Measurements from ENCODE around the gene RPS19BP1.

Gene RPS19BP1, protein sequence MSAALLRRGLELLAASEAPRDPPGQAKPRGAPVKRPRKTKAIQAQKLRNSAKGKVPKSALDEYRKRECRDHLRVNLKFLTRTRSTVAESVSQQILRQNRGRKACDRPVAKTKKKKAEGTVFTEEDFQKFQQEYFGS

DNA sequence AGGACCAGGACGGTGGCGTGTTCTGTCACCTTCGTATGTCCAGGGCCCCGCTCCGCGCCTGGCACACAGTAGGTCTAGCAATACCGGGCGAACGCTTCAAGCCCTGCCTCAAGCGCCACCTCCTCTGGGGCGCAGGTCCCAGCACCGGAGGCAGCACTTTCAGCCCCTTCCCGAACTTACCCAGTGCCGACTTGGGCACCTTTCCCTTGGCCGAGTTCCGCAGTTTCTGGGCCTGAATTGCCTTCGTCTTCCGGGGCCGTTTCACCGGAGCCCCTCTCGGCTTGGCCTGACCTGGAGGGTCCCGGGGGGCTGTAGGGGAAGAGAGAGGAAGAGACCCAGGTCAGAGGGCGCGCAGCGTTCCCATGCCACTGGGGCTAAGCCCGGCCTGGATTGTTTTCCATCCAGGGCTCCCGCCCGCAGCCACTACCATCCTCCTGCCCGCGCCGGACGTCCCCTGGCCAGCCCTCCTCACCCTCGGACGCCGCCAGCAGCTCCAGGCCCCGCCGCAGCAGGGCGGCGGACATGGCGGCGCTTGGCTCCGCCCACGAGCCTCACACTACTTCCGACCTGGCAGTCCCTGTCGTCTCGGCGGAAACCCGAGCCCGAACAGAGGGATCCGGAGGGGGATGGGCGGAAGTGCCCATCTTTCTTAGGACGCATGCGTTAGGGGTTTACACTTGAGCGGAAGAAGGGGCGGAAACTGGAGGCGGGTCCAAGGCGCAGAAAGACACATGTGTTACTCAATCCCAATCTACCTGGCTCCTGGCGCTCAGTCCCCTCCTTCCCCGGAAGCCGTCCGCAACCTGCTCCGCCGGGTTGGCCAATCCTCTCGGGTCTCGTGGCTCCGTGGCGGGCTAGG, at the start of gene RPS19BP1:
Gene RPS19BP1 (minus strand): TSS at position 534 of the 859 bp plus-strand sequence. CDS start 10 bp downstream, at position 524.
- DNase-seq = peak; percentile 99

DNA sequence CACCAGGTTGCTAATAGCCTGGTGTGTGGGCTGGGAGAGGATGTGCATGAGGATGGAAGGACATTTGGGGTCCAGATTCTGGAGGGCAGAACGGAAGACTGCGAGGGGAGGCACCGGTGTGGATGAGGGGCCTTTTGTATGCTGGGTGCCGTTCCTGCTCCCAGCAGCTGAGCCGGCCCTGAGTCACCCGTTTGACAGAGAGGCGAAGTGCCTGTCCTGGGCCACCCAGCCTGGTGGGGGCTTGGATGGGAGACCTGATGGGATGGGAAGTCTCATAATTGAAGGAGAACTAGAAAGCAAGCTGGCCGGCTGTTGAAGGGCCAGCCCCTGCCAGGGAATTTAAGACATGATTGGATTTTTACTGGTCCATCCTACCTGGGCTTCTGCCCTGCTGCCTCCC, 48.8 kb upstream of the RPS19BP1 start:
- DNase-seq = no peak

DNA sequence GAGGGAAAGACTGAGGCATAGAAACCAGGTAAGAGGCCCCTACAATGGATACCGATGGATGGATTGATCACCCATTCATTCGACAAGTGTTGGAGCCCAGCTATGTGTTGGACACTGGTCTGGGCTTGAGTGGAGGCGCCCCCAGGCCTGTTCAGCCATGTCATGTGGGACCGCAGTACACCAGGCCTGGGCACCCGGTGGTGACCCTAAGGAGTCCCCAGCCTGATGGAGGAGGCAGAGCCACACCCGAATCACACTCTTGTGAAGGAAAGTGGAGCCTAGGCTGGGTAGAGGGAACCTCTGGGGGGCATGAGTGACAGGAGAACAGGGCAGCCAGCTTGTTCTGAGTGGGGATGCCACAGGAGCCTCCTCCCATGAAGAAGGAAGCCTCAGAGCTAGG, 48.2 kb upstream of the RPS19BP1 start:
- DNase-seq = no peak

DNA sequence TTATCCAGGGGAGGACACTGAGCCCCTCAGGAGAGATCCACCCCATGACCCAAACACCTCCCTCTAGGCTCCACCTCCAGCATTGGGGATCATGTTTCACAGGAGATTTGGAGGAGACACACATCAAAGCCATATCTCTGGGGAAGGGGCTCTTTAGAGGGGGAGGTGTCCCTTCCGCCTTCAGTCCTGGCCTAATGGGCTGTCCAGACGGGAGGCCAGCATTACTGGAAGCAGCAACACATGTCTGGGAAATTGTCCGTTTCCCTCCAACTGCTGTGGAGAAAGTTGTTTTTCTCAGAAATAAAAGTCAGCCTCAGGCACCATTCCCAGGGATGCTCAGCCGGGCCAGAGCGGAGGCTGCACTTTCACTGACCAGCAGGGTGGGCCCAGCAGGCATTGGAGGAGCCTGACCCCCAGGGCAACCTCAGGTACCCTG, 47.5 kb upstream of the RPS19BP1 start:
- DNase-seq = no peak

DNA sequence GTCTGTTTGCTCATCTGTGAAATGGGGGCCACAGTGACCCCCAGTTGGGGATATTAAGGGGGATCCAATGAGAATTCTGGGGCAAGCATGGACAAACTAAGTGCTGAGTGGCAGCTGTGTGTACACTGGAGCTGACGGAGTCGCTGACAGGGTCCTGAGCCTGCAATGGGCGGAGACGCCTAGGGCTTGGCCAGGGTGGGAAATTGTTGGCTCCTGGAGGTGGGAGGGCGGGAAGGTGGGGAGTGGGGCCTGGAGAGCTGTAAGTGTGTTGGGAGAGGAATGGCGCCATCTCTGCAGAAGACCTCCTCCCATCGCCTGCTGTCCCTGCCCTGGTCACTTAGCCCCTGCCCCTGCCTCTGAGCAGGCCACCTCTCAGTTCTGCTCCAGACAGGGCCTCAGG, 45.4 kb upstream of the RPS19BP1 start:
- no peak for DNase-seq

DNA sequence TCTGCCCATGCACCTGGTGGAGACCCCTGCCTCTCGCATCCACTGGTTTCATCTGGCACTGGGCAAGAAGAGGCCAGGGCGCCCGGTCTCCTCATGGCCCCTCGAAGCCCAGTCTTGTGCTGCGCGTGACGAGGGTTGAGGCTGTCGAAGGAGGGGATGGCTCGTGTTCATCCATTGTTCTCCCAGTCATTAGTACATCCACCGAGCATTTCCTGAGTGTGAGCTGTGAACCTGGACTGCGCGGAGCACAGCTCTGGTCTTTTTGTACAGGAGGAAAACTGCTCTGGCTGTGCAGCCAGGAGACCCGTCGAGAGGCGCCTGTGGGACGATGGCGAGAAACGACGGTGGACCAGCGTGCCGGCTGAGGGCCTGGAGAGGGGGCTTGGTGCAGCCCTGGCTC, 44.8 kb upstream of the RPS19BP1 start:
- DNase-seq = no peak

DNA sequence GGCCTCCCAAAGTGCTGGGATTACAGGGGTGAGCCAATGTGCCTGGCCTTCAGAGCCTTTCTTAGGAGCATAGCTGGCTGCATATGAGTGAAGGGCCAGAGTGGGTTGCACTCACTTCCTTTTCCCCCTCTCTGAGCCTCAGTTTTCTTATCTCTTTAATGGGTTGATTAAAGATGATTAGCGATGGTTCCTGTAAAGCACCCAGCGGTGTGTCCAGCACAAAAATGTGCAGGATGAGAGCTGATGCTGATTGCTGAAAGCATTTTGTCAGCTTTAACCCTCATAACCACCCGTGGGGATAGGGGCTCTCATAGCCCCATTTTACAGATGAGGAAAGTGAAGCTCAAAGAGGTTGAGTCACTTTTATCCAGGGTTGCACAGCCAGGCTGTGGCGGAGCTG, 43.5 kb upstream of the RPS19BP1 start:
- DNase-seq = no peak

DNA sequence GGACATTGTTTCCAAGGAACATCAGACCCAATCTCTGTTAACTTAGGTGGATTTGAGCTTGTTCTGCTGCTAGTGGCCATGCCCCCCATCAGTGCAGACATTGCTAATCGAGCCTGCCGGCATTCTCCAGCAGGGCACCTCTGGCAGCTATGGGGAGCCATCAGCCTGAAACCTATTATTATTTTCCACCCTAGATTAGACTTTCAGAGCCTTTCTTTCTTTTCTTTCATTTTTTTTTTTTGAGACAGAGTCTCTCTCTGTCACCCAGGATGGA, 42.9 kb upstream of the RPS19BP1 start:
- DNase-seq = no peak

DNA sequence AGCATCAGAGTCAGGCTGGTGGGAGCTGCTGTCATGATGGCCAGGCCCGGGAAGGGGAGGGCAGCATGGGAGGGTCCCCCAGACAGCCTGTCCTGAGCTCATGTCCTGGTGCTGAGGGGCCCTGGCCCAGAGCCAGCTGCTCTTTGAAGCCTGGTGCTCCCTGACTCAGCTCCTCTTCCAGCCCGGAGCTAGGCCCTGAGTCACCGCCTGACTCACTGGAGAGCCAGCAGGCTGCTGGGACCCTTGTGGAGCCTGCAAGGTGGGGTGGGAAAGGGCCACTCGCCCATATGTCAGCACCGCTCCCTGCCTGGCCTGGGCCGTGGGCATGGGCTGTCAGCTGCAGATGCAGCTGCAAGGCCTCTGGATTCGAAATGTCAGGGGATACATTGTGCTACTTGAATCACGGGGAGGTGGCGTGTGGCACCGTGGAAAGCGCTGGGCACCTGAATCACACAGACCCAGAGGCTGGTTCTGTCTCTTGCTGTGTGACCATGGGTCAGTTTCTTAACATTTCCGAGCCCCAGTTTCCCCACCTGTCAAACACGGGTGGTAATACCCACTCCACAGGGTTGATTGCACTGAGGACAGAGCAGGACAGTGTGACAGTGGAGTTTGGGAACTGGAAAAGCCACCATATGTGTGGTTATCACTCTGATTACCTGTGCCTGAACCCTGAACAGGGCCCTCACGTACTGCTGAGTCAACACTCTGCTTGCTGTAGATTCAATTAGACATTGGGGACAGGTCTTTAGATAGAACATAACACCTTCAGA, 42.4 kb upstream of the RPS19BP1 start:
- no peak for DNase-seq

DNA sequence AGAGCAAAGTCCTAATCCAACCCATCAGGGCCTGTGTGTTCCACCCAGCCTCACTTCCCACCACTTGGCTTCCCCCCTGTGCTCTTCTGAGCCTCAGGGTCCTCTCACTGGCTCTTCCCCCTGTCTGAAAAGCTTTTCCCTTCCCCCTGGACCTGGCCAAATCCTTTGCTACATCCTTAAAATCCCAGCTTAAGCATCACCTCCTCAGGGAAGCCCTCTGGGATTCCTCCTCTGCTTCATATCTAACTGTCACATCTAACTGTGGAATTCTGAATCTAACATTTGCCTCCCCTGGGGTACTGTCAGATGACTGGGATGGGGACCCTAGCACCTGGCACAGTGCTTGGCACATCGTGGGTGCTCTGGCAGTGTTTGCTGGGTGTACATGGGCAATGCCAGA, 39.0 kb upstream of the RPS19BP1 start:
- no peak for DNase-seq

DNA sequence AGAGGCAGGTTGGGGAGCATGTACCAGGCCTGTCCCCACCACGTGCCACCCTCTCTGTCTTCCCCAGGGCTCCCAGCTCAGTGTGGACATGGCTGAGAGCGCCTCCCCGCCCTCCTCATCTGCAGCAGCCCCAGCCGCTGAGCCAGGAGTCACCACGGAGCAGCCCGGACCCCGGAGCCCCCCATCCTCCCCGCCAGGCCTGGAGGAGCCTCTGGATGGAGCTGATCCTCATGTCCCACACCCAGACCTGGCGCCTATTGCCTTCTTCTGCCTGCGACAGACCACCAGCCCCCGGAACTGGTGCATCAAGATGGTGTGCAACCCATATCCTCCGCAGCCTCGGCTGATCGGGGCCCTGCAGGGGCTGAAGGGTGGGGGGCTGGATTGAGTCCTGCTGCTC, 38.1 kb upstream of the RPS19BP1 start, which contains the start of gene CACNA1I:
Gene CACNA1I (plus strand): TSS at position 89 of the 400 bp plus-strand sequence. CDS start 0 bp downstream, at position 89.
- DNase-seq = no peak

DNA sequence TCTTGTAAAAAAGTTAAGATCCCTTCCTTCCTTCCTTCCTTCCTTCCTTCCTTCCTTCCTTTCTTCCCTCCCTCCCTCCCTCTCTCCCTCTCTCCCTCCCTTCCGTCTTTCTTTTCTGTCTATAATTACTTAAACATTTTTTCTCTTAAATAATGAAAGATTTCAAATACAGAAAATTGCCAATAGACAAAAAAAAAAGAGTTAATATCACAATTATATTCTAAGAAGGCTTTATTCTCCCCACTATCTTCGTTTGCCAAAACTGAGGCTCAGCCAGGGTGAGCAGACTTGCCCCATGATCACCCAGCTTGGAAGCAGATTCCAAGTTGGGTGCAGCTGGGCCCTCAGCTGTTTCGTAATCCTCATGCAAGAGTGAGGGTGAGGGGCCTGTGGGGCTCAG, 37.7 kb upstream of the RPS19BP1 start:
- DNase-seq = no peak

DNA sequence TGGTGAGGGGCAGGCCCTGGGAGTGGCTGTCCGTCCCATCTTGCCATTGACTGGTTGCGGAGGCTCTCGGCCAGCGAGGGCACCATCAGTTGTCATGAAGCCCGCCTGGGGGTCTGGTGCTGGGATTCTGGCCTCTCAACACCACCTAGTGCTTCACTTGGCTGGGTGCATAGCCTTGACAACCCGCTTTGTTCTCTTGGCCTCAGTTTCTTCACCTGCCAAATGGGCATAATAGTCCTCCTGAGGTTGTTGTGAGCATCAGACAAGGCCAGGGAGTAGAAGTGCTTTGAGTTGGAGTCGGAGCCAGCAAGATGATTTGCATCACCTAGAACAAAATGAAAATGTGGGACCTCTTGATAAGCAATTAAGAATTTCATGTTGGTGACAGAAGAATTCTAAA, 36.5 kb upstream of the RPS19BP1 start:
- no peak for DNase-seq

DNA sequence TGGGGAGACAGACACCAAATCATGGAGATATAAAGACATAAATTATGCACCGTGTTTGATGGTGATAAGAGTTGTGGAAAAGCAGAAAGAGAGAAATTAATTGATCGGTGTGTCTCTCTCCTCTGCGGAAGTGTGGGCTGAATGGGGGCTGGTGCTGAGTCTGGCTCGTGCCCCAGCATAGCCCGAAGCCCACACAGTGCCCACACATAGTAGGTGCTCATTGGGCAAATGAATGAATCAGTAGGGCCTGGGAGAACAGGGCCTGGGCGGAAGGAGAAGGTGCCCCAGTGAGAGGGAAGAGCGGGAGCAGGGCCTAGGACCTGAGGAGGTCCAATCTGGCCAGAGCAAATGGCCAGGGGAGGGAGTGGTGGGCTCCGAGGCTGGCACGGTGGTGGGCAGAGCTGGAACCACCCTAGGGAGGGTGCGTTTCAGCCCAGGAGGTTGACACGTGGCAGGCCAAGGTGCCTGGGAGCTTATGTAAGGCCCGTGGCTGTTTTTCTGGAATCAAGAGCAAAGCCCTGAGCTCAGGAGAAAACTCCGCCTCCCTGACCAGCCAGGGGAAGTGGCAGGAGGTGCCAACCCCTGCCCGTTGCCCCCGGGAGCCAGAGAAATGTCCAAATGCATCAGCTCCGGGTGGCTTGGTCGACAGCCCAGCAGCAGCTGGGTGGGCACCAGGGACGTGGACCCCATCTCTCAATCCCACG, 35.9 kb upstream of the RPS19BP1 start:
- no peak for DNase-seq

DNA sequence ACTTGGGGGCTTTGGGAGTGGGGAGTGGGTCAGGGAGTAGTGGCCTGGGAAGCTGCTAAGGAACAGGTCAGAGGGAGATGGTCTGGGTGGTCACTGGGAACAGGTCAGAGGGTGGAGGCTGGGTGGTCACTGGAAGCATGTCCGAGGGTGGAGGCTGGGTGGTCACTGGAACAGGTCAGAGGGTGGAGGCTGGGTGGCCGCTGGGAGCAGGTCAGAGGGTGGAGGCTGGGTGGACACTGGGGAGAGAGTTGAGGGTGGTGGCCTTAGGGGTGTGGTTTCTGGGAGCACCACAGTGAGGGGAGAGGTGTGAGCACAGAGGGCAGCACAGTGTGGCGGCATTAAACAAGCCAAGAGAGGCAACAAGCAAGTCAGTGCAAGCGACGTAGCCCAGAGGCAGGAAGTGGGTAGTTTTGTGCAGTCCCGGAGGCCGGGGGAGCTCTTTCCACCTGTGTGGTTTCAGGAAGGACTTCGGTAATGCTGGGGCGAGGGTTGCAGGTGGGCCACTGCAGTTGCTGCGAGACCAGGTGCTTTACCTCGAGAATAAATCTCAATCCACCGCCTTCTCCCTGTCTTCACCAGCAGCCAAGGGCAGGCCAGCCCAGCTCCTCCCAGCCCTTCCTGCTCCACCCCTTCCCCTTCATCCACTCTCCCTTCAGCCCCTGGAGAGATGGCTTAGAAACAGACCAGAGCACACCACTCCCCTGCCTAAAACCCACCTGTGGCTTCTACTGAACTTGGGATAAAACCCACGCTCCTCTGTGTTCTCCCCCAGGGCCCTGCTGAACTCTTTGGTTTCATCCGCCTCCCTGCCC, 34.8 kb upstream of the RPS19BP1 start:
- DNase-seq = peak; percentile 36

DNA sequence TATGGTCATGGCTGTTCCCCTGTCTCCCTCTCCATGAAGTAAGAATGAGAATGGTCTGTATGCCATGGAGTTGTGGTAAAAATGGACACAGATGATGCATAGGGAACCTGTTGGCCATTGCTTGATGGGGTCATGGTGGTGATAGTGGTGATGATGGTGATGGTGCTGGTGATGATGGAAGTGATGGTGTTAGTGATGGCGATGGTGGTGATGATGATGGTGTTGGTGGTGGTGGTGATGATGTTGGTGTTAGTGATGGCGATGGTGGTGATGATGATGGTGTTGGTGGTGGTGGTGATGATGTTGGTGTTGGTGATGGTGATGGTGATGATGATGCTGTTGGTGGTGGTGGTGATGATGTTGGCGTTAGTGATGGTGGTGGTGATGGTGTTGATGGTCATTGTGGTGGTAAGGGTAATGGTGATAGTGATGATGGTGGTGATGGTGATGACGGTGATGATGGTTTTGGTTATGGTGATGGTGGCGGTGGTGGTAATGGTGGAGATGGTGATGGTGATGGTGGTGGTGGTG, 32.9 kb upstream of the RPS19BP1 start:
- no peak for DNase-seq

DNA sequence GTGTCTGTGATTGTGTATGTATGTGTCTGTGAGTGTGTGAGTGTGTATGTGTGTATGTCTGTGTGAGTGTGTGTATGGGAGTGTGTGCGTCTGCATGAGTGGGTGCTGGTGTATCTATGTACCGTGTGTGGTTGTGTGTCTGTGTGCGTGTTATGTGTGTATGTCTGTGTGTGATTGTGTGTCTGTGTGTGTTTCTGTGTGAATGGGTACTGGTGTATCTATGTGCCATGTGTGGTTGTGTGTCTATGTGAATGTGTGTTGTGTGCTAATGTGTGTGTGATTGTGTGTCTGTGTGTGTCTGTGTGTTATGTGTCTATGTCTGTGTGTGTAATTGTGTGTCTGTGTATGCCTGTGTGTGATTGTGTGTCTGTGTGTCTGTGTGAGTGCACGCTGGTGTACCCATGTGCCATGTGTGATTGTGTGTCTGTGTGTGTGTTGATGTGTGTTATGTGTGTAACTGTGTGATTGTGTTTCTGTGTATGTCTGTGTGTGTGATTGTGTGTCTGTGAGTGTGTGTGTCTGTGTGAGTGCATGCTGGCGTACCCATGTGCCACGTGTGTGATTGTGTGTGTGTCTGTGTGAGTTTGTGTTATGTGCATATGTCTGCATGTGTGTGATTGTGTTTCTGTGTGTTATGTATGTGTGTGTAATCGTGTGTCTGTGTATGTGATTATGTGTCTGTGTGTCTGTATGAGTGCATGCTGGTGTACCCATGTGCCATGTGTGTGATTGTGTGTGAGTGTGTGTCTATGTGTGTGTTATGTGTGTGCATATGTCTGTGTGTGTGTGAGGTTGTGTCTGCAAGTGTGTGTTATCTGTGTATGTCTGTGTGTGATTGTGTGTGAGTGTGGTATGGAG, 31.3 kb upstream of the RPS19BP1 start:
- no peak for DNase-seq

DNA sequence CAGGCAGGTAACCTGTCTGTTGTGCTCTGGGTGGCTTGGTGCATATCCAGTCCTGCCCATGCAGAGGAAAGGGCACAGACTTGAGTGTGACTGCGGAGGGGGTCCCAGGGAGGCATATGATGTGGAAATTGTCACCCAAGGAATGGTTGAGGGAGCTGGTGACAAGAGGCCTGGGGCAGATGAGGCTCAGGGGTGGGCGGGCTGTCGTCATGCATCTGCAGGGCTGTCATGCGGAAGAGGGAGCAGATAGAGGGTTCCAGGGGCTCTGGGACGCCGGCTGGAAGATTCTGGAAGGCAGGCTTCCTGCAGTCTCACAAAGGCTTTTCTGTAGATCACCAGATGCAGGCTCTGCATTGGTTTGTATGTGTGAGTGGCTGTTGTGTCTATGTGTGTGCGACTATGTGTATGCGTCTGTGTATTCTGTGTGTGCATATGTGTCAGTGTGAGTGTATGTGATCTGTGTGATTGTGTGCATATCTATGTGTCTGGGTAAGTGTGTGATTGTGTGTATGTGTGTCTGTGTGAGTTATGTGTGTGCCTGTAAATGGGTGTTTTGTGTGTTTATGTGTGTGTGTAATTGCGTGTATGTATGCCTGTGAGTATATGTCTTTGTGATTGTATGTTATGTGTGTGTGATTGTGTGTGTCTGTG, 30.4 kb upstream of the RPS19BP1 start:
- DNase-seq = no peak

DNA sequence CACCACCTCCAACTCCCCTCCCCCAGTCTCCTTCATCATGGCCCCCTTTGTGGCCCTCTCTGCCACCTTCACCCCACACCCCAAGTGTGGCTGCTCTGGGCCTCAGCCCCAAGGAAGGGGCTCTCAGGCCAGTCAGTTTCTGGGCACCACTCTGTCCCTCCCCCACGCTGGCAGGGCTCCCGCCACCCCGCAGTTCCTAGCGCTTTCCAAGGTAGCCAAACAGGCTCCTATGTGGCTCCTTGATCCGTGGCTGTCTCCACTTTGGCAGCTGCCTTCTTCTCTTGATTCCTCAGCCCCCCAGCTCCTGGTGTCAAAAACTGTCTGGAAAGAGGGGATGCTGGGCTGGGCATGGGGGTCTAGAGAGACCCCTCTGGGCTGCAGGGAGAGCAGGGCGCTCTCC, 27.6 kb upstream of the RPS19BP1 start:
- DNase-seq = no peak

DNA sequence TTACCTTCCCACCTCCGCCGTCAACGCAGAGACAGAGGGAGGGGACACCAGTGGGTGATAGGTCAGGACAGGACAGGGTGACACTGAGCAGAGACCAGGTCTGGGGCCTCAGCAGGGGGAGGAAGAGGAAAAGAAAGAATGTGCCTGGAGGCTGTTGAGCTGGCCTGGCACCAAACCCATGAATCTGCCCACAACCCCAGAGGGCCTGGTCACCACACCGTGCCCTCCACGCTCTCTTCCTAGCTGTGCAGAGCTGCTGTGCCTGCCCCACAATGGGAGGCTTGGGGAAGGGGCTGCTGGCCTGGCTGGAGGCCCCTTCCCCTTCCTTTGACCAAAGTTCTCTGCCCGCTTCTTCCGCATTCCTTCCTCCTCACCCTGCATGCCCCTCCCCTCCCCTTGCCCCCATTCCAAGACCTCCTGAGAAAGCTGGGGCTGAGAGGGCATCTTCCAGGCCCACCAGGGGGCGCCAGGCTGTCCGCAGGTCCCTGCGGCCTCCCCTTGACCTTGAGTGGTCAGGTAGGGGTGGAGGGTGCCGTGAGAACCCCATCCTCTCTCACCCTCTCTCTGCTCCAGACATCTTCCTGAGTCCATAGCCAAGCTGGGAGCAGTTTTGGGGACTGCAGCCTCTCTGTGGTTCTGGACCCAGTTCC, 27.0 kb upstream of the RPS19BP1 start:
- no peak for DNase-seq

Measured in CD4-positive, alpha-beta T cell treated with Interferon gamma for 1 hour (primary cell).